DMS79 treated with DMSO at 0.1 percent for 48 hours (cell line): ENCODE measurements around the gene DOCK1.

Experiments used
- DNase-seq: peaks from one replicate; lab custom pipeline; 2025; lab: John Stamatoyannopoulos, UW

Gene DOCK1

GRCh38 chr10:127011174-127011573, 105.9 kb downstream of the DOCK1 start:
- no peak for DNase-seq

DNA sequence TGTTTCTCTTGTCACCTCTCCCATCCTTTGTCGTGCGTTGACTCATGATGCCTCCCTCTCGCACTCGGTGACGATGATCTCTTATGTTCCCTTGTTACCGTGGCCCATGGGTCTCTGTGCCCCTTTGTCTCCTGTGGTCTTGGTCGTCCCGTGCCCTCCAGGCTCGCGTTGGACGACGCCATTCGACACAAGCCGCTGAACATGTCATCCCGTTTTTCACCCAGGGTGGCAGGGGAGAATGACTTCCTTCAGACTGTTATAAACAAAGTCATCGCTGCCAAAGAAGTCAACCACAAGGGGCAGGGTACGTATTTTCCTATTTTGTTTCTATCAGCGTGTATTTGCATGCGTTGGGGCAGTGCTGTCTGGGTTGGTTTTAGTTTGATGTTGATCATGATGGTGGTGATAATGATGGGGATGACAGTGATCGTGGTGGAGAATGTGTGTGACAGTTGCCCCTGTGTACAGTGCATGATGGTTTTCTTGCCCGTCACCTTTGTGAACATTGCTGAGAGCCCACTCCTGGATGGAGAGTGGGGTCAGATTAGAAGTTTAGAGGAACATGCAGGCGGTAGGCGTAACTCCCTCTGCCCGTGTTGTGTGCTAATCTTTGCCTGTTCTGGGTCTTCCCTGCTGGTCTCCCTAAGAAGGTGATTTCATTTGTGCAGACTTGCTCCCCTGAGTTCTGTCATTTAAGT, 107.0 kb downstream of the DOCK1 start:
- no peak for DNase-seq

DNA sequence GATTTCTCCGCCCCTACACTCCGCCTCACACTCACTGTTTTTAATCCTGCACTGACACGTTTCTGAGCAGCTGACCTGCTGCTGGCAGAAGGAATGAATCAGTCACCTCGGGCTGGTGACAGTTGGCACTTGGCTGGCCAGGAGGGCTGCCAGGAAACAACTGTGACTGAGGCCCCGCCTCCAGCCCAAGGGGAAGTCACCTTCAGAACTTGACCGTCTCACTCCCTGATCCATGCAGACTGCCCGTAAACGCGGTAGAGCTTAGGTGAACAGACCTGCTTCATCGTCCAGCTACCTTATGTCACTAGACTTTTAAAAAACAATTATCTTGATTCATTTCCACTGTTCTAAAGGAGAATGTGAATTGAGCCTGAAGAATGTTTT, 107.5 kb downstream of the DOCK1 start:
- DNase-seq: no peak

DNA sequence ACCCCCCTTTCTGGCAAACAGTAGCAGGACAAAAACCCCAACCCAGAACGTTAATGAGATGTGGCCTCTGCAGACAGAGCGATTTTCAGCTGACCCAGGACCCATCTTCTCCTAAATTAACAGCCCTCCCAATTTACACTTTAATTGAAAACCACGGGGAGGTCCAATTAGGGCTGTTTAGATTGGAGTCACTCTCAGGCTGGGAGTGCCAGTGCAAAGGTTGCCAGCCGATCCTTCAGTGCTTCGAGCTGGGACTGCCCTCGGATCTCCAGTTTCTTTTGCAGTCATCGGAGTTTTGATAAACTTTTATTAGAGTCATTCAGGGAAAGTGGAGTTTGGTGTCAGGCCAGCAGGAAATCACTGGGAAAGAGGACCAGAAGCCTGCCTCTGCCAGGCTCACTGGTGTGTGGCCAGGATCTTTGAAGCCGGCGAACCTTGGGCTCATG, 108.0 kb downstream of the DOCK1 start:
- no peak for DNase-seq

DNA sequence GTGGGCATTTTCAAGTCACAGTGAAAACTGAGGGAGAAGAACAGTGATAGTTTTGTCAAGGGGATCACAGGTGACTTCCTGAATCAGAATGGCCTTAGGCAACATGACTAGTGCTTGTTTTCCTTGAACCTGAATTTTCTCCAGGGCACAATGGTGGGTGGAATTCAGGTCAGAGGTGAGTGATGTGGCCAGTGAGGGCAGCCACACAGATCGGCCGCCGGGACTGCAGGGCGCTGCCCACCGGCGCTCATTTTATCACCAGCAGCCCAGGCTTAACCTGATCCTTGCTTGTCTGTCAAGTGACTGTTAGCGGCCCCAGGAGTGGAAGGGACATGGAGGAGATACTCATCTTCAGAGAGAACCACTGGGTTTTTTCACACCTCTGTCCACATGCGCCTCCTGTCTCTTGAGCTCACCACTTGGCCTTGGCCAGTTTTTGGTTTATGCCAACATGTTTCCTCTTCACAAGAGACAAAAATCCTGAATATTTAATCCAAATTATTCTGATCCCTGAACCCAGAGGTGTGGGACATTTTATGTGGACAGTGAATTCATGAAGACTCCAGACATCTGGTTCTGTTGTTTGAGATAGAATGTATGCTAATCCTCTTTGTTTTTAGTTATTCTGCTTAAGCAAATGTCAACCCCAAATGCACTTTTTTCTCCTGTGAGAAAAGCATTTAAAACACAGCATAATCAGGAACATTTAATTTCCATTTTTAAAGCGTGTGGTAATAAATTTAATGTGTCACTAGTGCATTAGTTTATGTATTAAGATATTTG, 108.7 kb downstream of the DOCK1 start:
- no peak for DNase-seq

- DNase-seq: no peak
These were observed 109.4 kb downstream of the DOCK1 start for GRCh38 chr10:127014671-127015070.

DNA sequence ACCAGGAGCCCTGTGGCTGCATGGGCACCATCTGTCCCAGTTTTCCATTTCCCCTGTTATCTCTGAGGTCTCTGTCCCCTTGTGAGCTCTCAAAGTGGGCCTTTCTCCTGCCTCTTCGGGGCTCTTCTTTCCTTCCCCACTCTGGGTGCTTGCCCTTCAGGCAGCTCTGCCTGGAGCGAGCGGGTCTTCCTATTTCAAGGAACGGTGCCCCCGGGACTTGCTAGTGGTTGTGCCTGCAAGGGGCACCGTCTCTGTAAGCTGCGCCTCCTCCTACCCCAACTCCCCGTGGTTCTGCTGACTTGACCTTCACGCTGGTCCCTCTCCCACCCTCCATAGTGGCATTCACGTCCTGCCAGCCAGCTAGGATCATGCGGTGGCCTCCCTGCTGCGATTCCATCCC, 110.1 kb downstream of the DOCK1 start:
- no peak for DNase-seq

DNA sequence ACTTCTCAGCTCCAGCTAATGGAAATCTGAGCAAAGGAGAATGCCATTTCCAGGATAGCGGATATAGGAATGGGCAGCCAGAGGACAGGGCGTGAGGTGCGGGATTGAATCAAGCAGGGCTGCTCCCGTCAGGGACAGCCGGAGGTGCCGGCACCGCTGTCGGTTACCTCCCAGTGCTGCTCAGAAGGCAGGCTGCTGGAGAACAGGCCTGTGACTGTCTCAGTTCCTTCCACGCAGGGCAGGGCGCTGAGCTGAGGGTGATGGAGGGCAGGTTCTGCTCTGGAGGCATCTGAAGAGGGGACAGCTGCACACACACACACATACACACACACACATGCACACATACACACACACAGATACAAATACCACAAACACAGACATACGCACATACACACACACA, 111.1 kb downstream of the DOCK1 start:
- DNase-seq: no peak

- DNase-seq: no peak
These were observed 112.5 kb downstream of the DOCK1 start for GRCh38 chr10:127017541-127018297.

GRCh38 chr10:127018298-127018650, 113.0 kb downstream of the DOCK1 start:
- DNase-seq: no peak

- no peak for DNase-seq
These were observed 113.5 kb downstream of the DOCK1 start for GRCh38 chr10:127018766-127019165.

GRCh38 chr10:127020260-127020659, 115.0 kb downstream of the DOCK1 start:
- no peak for DNase-seq

- no peak for DNase-seq
These were observed 116.6 kb downstream of the DOCK1 start for GRCh38 chr10:127021801-127022200.

DNA sequence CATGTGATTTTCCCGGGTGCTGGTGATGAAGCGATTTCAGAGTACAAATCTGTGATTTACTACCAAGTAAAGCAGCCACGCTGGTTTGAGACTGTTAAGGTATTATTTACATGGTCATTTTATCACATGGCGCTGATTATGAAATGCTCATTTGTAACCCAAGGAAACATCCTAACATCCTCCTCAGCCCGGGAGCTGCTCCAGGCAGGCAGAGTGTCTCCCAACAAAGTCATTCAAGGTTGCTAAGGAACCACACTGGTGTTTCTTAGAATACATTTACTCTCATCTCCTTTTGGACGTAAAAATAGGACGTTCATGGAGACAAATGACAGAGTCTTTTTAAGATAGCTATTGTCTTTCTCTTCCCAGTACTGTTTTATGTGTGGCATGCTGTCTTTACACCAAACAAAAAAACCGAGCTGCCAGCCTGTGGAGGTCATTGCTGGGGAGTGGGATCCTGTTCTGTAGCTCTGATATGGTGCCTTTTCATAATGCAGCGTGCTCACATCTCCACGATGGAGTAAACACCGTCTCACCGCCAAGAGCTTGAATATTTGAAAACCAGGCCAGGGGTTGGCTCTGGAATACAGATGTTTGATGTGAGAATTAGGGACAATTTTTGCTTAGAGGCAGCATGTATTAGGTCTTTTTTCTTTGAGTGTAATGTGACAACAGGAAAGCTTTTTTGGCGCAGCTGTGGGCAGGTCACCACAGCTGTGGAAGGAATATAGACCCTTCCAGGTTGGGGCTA, 119.6 kb downstream of the DOCK1 start:
- DNase-seq: no peak

DNA sequence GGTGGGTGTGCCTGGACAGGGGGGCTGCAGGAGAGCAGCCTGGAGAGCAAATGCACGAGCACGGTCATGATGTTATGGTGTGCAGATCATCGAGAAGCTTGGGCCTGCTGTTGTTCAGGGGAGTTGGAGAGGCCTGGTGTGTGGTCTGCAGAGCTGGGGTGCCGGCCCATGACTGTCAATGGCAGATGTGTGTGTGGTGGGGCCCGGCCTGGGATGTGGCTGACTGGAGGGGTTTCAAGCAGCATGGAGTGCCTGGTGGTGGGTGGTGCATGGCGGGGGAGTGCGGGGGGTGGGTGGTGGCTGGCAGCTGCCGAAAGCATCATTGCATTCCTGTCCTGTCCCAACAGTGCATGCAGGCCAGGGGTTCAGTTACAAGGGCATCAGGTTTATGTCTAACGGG, 122.6 kb downstream of the DOCK1 start:
- DNase-seq: no peak

- DNase-seq: no peak
These were observed 123.3 kb downstream of the DOCK1 start for GRCh38 chr10:127028556-127028955.

DNA sequence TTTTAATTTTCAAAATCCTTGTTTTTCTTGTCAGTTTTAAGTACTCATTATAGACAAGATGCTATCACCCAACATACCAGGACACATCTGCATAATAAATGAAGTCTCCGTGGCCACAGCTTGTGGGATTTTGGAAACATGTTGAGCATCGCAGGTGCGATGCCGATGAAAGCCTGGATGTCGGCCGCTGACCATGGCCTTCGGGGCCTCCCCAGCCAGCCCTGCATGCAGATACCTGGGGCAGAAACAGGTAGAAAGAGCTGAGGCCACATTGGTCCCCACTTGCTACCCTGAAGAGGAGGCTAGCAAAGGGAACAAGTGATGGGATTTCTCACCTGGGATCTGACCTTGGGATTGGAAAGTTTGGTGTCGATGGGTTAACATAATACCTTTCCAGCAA, 123.8 kb downstream of the DOCK1 start:
- no peak for DNase-seq

GRCh38 chr10:127033216-127034033, 128.2 kb downstream of the DOCK1 start:
- DNase-seq: no peak

- no peak for DNase-seq
These were observed 128.9 kb downstream of the DOCK1 start for GRCh38 chr10:127034034-127034633.

DNA sequence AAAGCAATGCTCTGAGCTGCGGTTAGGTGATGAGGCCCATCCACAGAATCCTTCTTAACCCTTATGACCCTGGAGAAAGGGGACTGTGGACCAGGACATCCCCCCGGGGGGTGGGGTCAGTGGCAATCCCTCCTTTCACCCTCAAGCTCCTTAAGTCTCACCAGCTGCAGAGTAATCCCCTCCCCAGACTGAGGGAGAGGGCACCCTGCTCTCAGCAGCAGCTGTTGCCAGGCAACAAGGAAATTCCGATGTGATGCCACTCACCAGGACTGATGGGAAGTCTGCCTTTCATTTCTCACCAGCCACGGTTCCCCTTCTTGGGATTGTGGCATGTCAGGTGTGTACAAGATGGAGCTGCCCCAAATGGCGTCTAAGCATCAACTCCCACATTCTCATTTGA, 129.6 kb downstream of the DOCK1 start:
- DNase-seq: no peak

- no peak for DNase-seq
These were observed 130.6 kb downstream of the DOCK1 start for GRCh38 chr10:127035827-127036226.
